HG02852 (cell line): ENCODE data around the gene UGT1A10.
"Not testable (repeated sequence)": the region's sequence is repeated elsewhere in the genome, so short reads cannot be mapped to it uniquely, and the experiment has no call there.

Experiments
- ATAC-seq: cut with Tn5 transposase; IDR thresholded peaks from one replicate; pipeline ENCODE4 v1.9.1; 2021; ENCODE audit warnings: mild to moderate bottlenecking, moderate library complexity; ENCODE audit not compliant: unreplicated experiment

The UGT1A10 gene

DNA sequence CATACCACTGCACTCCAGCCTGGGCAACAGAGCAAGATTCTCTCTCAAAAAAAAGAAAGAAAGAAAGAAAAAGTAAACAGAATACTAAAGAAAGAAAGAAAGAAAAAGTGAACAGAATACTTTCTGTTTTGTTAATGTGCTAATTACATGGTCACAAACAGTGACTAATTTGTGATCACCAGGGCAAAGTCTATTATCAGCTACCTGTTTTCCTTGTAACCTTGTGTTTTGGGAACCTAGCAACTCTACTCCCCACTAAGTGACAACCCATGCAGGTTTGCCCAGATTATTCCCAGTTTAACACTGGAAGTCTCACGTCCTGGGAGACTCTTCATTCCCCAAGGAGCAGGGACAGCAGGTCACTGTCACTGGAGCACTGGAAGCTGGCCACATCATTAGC is 18.8 kb downstream of the UGT1A10 start:
- no peak for ATAC-seq

DNA sequence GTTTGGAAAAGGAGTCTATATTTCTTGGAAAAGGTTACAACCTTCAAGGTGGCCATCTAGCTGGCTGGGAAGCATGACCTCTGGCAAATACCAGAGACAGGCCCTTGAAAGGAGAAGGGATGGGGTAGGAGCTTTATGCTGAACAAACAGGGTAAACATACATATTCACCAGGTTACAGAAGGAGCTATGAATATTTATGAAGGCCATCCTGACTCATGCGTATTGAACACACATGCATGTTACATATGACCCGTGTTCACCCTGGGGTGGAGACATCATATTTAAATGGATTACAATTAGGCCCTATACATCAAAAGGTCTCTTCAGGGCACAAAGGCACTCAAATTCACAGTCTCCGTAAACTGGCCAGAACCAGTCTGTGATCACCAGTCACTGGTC is 19.7 kb downstream of the UGT1A10 start:
- not testable (repeated sequence) for ATAC-seq

DNA sequence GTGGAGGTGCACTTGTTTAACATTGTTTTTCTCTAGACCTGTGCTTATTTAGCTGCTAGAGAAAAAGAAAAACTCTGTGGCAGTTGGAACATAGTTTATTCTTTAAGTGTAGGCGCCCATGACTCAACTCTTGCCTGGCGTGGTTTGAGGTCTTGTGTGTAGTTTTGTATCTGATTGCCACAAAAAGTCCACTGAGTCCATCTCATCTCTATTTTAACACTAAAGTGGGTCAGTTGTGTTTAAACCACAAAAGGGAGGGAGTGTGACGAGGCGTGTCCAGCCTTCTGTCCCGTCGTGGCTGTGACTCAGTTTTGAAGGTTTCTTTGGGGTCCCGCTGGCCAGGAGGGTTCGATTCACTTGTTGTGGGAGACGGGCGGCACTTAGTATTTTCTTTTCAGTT is 20.2 kb downstream of the UGT1A10 start:
- ATAC-seq: no peak

DNA sequence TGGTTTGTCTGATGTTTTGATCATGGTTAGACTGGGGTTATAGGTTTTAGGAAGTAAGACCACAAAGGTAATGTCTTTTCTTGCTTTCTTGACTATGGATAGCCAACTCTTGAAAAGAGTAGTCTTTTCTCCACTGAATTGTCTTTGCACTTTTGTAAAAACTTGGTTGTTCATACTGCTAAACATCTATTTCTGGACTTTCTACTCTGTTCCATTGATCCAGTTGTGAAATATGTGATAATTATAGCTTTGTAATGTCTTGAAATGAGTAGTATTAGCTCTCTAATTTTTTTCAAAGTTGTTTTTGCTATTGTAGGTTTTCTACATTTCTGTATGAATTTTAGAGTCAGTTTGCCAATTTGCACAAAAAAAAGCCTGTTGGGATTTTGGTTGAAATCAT is 22.4 kb downstream of the UGT1A10 start:
- ATAC-seq: no peak

DNA sequence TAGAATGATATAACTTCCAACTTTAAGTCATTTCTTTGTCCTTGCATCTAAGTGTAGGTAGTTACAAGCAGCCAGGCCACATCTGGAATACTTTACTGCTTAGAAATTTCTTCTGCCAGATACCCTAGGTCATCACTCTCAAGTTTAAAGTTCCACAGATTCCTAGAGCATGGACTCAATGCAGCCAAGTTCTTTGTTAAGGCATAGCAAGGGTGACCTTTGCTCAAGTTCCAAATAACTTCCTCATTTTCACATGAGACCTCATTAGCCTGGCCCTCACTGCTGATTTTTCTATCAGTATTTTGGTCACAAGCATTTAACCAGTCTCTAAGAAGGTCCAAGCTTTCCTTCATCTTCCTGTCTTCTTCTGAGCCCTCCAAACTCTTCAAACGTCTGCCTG is 27.7 kb downstream of the UGT1A10 start:
- ATAC-seq: no peak

DNA sequence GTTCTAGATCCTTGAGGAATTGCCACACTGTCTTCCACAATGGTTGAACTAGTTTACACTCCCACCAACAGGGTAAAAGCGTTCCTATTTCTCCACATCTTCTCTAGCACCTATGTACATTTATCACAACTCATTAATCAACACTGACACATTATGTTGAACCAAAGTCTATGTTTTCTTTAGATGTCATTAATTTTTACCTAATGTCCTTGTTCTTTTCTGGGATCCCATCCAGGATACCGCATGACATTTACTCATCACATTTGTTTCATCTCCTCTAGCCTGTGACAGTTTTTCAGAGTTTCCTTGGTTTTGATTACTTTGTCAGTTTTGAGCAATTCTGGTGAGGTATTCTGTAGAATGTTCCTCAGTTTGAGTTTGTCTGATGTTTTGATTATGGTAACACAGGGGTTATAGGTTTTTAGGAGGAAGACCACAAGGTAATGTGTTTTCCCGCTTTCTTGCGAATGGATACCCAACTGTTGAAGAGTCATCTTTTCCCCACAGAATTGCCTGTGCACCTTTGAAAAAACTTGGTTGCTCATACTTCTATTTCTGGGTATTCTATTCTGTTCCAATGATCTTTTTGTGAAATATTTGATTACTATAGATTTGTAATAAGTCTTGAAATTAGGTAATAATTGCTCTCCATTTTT is 32.5 kb downstream of the UGT1A10 start:
- ATAC-seq: no peak

DNA sequence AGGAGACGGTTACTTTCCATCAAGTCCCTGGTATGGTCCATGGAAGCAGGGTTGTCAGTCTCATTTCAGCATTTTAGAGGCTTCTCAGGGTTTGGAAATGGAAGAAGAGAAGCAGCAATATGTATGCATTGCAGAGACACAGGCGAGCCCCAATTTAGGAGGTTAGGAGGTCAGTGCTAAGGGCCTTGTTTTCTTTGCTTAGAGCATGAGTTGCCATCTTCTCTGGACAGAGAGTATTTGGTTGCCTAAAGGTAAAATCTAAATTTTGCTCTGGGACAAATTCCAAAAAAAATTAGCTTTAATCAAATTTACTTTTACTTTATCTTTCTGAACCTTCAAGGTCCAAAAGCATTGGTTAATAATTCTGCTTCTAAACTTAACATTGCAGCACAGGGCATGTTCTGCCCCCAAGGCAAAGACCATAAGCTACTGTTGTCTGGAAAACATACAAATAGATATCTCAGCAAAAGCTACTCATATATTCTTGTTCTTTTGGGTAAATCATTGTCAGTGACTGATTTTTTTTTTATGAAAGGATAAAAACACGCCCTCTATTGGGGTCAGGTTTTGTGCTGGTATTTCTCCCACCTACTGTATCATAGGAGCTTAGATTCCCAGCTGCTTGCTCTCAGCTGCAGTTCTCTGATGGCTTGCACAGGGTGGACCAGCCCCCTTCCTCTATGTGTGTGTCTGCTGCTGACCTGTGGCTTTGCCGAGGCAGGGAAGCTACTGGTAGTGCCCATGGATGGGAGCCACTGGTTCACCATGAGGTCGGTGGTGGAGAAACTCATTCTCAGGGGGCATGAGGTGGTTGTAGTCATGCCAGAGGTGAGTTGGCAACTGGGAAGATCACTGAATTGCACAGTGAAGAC is 35.3 kb downstream of the UGT1A10 start, which contains the start of gene UGT1A9:
UGT1A9 (plus strand) TSS at position 609 of the 872 bp plus-strand sequence; CDS start at position 646, 37 bp downstream.
- no peak for ATAC-seq

DNA sequence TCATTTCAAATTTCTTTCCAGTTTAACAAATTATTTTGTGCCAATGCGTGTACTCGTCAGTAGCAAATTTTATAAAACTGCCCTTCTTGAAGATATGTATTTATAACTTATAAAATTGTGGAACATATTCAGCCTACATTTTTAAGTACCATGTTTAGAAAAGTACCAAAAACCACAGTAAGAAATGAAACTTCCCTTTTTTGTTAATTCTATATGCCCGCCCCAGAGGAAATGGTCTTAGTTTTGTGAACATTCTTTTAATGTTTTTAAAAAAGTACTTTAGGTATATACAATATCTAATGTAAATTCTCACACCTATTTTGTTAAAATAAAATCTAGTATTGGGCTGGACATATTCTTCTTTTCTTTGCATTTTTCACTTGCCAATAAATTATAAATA is 36.6 kb downstream of the UGT1A10 start:
- ATAC-seq: no peak

DNA sequence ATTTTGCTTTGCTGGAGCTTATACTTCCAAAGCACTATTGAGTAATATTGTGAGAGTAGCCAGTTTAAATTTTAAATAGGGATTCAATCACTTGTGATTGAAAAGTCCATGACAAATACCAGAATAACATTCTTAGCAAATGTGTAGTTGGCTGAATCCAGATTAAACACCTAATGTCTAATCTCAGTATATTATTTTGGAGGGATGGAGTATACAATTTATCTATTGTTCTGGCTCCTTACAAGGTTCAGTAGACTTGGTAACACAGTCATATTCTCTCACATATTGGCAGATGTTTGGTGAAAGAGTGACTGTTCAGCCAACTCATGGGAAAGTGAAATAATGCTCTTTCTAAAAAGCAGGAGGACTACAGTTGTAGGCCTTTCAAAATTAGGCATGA is 37.6 kb downstream of the UGT1A10 start:
- ATAC-seq: no peak

DNA sequence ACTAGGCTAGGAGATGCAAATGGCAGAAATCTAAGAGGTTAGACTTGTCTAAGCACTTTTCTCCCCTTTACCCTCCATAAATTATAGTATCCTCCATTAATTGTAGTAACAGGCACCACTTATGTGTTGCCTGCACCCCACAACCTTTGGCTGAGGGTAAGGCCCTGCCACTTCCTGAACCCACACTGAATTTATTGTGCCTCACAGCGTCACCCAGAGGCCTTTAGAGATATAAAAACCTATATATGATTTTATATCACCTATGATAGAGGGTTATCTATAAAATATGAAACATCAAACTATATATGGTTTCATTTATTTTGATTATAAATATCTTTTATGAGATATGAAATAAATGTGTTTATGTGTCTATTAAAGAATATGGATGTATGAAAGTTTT is 38.1 kb downstream of the UGT1A10 start:
- ATAC-seq: no peak

DNA sequence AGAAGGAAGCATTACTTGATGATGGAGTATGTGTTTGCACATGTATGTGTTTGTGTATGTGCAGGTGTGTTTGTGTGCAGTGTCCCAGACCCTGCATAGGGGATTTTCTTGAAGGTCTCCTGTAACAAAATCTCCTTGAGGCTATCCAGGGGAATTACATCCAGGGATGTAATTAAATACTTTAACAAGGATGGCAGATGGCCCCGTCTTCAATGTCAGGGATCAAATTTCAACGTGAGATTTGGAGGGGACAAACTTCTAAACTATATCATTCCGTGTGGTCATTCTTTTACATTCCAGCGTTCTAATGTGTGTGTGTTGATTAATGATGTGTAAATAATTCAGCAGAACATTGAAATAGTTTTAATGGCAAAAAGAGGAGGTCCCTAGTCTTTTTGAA is 38.7 kb downstream of the UGT1A10 start:
- ATAC-seq: no peak

DNA sequence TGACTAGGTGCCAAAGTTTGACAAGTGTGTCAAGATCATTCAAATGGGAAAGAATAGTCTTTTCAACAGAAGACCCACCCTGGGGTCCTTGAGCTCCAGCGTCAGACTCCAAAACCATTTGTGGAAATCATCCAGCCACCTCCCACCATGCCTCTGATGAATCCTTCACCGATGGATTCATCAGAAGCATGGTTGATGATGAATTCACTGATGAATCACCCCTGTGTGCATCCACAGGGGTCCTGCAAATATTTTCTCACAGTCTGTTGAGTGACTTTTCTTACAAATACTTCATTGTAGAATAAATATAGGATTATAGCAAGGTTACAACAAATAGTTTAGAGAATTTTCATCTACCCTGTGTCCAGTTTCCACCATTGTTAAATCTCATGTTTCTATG is 39.8 kb downstream of the UGT1A10 start:
- no peak for ATAC-seq

DNA sequence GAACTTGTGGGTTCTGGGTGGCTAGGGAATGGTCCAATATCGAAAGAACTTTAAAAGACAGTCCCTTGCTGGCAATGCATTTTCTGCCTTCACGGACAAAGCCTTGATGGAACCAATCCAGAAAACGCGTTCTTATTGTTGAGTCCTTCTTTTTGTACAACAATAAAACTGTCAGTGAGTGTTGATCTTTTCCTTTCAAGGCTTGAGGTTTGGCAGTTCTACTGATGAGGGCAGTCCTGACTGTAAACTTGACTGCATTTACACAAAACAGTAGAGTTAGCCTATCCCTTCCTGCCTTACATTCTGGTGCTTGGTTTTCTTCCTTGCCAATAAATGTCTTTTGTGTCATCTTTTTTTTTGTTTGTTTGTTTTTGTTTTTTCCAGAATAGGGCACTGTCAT is 42.9 kb downstream of the UGT1A10 start:
- no peak for ATAC-seq

DNA sequence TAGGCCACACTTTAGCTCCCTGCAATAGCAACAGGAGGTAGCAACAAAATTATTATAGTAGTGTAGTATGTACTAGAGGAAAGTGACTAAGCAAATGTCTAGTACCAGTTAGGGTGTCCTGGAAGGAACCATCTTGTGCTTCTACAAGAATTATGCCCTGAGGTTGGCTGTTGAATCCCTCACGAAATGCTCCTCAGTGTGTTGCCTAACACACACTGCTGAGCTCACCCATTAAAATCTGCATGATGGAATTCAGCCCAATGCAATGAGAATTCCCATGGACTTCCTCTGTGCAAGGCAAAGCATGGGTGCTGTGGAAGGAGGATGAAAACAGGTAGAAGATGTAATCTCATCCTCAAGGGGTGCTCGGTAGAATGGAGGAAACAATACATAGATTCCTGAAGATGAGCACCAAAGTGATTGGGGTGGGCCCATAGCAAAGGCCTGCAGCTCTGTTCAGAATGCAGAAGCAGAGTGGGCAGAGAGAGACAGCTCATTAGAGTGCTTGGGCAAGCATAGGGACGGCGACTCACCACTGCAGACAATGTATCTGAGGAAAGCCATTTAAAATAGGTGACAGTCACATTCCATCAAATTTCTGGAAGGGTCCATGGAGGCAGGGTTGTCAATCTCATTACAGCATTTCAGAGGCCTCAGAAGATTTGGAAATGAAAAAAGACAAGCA is 44.3 kb downstream of the UGT1A10 start:
- ATAC-seq: no peak

DNA sequence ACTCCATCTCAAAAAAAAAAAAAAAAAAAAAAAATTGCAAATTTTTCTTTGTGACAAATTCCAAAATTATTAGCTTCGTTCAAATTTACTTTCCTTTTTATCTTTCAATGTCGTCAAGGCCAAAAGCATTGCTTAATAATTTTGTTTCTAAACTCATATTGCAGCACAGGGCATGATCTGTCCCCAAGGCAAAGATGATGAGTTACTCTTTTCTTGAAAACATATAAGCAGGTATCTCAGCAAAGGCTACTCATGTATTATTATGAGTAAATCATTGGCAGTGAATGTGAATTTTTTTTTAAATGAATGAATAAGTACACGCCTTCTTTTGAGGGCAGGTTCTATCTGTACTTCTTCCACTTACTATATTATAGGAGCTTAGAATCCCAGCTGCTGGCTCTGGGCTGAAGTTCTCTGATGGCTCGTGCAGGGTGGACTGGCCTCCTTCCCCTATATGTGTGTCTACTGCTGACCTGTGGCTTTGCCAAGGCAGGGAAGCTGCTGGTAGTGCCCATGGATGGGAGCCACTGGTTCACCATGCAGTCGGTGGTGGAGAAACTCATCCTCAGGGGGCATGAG is 45.4 kb downstream of the UGT1A10 start, which contains the start of gene UGT1A7:
UGT1A7 (plus strand) TSS at position 381 of the 579 bp plus-strand sequence; CDS start at position 418, 37 bp downstream.
- ATAC-seq: no peak

DNA sequence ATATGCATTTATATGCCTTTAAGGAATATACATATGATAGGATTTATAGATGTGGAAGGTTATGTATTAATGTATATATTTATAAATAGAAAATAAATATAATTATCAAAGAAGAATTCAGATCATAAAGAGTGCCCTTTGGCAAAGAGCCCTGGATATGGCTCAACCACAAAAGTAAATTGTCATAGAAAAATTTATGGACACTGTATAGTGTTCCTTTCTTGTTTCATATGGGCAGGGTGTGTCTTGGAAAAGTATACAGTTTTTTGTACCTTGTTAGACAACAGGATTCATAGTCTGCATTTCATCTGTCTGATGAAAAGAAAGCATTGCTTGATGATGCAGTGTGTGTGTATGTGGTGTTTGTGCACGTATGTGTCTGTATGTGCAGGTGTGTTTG is 48.4 kb downstream of the UGT1A10 start:
- ATAC-seq: no peak

DNA sequence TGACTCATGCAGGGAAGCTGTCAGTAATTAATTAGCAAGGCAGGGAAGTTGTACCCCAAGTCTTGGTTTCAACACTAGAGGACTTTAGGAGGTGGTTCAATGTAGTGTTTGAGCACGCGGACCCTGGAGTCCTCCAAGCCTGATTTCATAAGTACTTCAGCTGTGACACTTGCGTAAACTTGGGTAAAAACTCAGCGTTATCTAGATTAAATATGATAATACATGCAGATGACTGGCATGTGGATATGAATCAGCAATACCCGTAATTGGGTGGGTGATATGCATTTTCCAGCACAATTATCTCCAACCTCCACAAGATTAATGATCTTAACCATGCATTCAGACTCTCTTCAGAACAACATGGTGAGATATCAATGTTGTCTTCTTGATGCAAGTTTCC is 50.7 kb downstream of the UGT1A10 start:
- ATAC-seq: no peak

DNA sequence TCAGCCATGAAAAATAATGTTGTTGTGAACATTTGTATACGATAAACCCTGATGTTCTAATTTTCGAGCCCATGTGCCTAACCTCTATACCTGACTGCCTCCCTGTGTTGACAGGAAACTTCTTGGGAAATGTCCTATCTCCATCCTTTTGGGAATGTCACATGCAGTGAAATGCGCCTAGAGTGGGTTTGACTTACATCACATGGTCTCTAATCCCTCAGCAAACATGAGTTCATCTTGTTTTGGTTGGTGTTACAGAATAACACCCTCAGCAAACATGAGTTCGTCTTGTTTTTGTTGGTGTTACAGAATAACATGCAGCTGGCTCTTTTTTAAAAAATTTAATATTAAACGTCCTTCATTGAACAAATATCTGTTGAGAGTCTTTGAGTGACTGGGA is 52.1 kb downstream of the UGT1A10 start:
- no peak for ATAC-seq

DNA sequence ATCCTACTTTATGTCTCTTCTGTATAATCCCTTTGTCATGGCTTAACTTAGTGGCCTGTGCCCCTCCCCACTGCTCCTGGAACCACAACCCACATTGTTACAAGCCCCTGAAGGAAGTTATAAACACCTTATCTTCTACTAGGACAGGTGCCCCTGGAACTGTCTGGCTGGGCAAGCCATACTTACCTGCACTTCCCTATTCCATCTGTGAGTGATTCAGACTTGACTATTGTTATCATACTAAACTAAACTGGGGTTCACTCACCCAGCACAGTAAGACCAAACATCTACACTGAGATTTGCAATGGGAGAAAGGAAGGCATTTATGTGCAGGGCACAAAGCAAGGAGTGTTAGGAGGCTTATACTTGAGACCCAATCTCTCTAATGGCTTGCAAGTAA is 52.8 kb downstream of the UGT1A10 start:
- no peak for ATAC-seq

DNA sequence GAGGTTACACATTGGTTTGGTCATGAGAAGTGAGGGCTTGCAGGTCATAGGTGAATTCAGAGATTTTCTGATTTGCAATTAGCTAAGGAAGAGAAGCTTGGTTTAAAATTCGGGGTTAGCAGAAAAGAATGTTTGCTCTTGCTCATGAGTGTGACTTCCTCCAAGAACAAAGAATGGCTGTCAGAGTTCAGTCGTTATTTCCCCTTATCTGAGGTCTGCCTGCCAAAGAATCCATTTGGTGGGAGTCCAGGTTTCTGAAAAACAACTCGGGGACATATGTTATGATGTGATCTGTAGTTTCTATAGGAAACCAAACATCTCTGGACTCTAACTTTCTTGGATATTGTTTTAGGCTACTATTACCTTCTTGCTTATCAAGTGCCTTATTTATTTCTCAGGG is 53.3 kb downstream of the UGT1A10 start:
- ATAC-seq: no peak

DNA sequence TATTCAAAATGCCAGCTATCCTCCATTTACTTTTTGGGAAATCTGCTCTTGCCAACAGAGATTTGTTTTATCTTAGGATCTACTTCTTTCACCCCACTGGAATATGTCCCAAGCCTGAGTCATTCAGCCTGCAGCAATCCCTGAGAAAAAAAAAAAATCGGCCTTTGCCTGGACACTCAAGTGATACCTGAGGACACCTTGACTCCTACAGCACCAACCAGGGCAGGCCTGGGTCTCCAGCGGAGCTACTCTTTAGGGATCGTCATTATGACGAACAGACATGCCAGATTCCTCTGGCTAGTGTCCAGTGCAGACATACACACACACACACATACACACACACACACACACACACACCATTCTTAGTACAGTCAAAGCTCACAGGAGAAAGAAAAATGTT is 54.2 kb downstream of the UGT1A10 start:
- no peak for ATAC-seq
